ENCODE results near the gene OCLN.
"Not testable (repeated sequence)": the region's sequence is repeated elsewhere in the genome, so short reads cannot be mapped to it uniquely, and the experiment has no call there.

Gene OCLN

DNA sequence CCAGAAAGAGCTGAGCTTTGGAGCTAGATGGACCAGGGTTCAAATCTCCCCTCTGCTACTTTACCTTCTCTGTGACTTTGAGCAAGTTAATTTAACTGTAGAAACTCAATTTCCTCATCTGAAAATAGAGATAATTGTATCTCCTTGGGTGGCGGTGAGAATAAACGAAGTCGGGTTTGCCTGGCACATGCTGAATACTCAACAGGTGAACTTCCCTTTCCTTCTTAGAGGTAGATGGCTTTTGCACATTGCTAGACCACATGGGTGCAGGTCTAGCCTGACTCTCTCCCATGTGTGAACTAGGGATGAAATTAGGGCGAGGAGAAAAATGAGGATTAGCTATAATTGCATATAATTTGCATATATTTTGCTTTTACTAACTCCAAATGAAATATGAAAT lies 36.0 kb downstream of the OCLN start:
- DNase-seq (ENCODE audit: low read depth in 2 of 2) = no peak

DNA sequence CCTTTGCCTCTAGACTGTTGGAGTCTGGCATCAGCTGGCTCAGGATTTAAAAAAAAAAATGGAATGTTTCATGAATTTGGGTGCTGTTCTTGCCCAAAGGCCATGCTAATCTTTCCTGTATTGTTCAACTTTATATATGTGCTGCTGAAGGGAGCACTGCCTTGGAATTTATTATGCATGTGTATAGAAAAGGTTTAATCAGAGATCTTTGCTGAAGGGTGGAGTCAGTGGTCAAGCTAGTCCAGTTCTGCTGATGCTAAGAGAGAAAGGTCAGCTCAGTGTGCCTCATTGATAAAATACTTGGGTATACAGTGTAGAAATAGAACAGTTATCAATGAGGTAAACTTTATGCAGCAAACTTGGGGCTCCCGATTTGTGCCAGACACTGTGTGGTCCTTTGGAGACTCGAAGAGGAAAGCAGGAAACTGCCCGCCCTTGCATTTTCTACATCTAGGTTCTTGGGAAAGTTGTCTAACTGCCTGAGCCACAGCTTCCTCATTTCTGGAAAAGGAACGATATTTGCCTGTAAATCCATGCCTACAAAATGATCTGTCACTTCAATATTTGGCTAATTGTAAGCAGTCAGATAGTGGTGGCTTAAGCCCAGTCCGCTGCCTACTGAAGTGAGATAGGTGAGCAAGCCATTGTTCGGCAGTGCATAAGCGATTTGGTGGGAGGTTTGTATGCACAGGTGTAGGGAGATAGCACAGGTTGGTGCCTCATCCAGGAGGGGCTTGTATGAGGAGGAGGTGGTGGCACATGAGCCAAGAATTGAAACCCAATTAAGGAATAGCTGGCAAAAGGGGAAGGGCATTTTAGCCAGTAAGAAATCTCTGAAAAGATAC lies 38.2 kb downstream of the OCLN start:
- no peak for DNase-seq (ENCODE audit: low read depth in 2 of 2)

DNA sequence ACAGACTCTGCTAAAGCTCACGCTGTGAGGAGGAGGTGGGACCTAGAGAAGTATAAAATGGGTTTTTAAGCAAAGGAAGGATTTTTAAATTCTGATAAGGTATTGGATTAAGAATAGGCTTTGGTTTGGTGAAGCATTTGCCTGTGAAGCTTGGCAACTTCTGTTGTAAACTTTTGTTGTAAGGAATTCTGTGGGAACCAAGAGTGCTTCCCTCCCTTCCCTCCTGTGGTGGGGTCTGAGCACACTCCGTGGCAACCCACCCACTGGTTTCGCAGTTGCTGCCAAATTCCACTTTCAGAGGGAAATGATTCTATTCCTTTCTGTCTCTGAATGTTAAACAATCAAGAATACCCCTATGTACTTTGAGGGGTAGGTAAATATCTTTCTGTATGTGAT lies 38.8 kb downstream of the OCLN start:
- DNase-seq (ENCODE audit: low read depth in 2 of 2) = no peak

DNA sequence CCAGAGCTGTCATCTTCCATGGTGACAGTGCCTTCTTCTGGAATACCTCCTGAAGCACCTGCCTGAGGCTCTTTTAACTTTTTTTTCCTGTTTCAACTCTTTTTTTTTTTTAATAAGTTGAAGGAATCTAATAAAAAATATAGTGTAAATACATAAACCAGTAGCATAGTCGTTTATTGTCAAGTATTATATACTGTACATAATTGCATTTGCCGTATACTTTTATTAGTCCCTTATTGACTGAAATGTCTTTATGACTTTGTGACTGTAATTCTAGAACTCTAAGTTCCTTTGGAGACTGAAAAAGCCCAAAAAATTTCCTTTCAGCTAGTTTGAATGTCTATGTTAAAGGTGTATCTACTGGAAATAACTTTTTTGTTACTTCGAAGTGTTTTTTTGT lies 45.3 kb downstream of the OCLN start:
- DNase-seq (ENCODE audit: low read depth in 2 of 2) = not testable (repeated sequence)

DNA sequence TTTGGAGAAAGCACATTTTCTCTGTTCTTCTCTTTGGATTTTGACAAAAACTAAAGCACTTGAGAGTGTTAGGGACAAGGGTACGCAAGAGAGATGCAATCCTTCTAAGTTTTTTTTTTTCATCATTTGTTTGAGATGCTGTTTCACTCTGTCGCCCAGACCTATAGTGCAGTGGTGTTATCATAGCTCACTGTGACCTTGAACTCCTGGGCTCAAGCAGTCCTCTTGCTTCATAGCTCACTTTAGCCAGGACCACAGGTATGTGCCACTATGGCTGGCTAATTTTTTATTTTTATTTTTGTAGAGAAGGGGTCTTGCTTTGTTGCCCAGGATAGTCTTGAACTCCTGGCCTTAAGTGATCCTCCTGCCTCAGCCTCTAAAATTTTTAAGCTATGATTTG lies 46.1 kb downstream of the OCLN start:
- not testable (repeated sequence) for DNase-seq (ENCODE audit: low read depth in 2 of 2)

DNA sequence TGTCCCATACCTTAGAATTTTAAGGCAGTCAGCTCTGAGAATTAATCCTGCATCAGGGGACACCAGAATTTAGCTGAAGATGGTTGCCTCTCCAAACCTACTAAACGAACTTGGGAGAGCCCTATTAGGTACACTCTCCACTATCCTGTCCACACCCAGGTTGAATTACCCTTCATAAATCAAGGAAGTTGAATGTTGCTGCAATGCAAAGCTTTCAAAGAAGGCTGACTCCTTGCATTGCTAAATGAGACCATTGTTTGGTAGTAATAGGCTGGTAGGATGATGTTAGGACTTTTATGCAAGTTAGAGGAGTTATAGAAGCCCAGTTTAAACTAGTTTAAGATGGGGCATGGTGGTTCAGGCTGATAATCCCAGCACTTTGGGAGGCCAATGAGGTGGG lies 48.8 kb downstream of the OCLN start:
- DNase-seq (ENCODE audit: low read depth in 2 of 2) = not testable (repeated sequence)

DNA sequence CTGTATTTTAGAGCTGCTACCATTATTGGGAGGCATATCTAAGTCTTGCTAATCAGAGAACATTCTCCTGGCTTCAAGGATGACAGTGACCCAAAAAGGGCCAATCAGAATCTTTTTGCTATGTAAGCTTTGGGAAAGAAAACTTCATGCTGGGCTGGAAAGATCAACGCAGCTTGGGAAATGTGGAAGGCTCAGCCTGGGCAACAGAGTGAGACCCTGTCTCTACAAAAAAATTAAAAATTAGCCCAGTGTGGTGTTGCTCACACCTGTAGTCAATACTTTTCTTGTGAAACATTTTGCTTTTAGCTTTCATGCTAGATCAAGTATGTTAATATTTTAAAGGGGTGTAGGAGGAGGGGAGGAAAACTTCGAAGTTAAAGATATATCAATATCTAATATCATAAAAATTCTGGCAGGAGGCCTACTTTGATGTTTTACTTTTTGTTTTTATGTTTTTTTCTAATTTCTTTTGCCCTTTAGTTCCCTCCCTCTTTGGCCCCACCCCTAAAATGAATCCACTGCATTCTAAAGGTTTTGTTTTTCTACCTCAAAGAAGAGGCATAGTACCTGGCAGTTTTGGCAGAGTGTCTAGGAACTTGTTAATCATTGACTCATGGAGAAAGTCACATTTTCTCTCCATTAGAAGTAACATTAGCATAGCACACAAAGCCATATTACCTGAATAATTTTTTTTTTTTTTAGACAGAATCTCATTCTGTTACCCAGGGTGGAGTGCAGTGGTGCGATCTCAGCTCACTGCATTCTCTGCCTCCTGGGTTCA lies 50.4 kb downstream of the OCLN start:
- DNase-seq (ENCODE audit: low read depth in 2 of 2) = not testable (repeated sequence)

DNA sequence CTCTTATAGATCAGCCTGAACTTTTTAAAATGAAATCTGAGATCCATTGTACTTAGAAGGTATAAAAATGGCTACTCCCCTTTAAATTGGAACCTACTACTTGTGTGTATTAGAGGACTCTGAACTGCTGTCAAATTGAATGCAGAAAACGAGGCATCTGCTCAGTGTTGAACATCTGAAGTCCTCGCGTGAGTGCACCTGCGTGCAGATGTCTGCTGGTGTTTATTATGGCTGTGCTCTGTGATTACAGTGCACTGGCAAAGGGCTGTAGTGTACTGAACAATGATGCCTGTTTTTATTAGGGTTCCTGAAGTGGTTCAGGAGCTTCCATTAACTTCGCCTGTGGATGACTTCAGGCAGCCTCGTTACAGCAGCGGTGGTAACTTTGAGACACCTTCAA lies 52.0 kb downstream of the OCLN start:
- not testable (repeated sequence) for DNase-seq (ENCODE audit: low read depth in 2 of 2)

DNA sequence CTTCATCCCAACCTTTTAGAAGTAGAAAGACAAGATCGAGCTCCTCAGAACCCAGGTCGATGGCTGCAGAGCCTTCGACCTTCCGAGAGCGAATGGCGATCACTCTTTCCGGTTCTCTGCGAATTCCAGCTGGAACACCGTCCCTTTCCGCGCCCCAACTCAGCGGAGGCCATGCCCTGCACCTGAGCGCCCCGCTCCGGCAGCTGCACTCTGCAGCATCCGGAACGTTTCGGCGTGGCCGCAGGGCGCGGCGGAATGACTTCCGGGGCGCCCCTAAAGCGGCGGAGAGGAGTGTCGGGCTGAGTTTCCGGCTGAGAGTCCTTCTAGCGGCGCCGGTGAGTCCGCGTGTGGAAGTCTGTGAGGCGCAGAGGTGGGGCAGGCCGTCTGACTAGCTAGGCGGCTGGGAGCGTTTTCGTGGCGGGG lies 67.3 kb downstream of the OCLN start, which contains the start of gene GTF2H2C:
Gene GTF2H2C (plus strand): TSS at position 284 of the 423 bp plus-strand sequence. CDS start 4,942 bp downstream, outside the sequence.
- DNase-seq (ENCODE audit: low read depth in 2 of 2) = peak; percentile 57 to 59

DNA sequence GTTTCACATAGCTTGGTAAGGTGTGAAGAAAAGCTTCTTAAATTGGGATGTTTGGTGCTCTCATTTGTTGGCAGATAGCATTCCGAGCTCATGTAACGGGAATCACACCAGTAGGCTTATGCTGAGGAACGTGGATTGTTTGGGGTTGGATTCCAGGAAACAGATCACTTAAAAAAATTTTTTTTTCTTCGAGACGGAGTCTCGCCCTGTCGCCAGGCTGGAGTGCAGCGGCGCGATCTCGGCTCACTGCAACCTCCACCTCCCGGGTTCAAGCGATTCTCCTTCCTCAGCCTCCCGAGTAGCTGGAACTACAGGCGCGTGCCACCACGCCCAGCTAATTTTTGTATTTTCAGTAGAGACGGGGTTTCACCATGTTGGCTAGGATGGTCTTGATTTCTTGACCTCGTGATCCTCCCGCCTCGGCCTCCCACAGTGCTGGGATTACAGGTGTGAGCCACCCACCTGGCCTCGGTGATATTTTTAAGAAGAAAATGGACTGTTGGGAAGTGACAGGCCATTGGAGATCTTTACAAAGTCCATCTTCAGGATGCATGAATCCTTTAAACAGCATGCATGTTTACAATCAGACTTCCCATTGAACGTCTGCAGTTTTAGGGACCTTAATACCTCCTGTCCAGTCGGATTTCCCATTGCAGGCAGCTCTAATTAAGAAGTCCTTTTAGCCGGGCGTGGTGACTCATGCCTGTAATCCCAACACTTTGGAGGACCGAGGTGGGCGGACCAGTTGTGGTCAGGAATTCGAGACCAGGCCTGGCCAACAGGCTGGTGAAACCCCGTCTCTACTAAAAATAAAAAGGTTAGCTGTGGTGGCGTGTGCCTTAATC lies 68.2 kb downstream of the OCLN start:
- DNase-seq (ENCODE audit: low read depth in 2 of 2) = not testable (repeated sequence)

DNA sequence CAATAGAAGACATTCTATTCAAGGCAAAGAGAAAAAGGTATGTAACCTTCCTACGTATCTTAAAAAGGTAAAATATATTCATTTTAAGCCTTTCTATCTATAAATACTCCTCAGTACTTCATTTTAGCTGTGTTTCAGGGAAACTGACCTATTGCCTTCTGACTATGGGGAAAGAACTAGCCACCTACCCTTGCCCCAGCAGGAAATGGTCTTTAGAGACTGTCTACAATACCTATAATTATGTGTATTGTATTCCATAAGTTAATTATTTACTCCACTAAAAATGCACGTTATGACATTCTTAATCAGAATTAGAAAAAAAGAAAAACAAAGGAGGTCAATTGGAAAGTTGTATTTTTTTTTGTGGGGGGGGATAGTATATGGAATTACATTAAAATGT lies 73.6 kb downstream of the OCLN start:
- not testable (repeated sequence) for DNase-seq (ENCODE audit: low read depth in 2 of 2)

DNA sequence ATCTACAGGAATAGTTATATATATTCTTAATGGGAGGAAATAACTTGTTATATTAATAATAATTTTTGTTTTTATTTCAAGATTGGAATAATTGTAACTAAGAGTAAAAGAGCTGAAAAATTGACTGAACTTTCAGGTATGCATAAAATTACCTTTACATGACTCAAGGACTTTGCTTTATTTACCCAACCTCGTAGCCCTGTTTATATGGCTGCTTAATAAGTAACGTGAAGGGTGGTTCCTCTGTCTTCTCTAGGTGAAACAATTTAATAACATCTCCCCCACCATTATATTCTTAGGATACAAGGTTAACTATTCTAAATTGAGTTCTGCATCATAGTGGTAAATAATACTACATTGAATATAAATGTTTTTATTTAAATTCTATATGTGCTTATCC lies 75.5 kb downstream of the OCLN start:
- not testable (repeated sequence) for DNase-seq (ENCODE audit: low read depth in 2 of 2)

DNA sequence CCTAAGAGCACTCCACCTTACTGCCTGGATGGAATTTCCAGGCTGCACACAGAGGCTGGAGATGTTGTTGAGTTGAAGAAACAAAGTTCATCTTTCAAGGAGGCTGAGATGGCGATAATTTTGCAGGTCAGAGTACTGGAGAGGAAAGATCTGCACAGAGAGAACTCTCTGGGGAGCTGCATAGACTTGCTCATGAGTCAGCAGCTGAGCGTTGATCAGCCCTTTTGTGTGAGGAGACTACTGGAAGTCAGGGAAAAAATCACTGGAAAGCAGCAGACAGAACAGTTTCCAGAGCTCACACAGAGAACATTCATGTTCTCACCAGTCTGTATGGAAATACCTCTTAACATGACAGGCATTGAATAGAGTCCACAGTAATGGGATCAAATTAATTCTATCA lies 90.8 kb downstream of the OCLN start:
- DNase-seq (ENCODE audit: low read depth in 2 of 2) = not testable (repeated sequence)

DNA sequence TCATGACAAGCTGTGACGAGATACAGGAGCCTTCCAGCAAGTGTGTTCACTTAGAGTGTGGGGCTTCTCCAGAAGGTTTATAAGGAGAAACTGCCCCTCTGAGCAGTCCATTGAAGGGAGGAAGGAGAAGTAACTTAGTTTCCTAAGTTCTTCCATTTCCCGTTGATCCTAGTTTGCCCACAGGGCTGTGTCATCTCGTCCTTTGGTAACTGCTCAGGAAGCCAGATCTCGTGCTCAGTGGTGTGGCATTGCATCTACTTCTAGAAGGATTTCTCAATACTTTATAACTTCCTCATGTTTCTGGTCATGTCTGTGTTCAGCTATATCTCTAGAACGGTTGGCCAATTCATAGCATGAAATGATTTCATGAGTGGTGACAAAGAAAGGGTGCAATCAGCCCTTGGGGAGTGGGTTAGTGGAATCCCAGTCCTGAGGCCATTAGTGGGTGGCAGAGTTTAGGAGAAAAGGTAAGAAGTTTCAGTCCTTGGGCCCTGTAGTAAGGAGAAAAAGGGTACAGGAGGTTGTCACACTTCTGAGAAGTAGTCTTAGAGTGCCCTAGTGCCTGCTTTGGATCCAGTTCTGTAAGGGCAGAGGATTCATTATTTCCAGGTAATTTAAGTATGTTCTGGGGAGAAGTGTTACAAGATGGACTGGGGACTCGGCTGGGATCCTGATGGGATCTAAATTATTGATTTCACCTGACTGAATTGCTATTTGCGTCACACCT lies 103.7 kb downstream of the OCLN start:
- not testable (repeated sequence) for DNase-seq (ENCODE audit: low read depth in 2 of 2)

DNA sequence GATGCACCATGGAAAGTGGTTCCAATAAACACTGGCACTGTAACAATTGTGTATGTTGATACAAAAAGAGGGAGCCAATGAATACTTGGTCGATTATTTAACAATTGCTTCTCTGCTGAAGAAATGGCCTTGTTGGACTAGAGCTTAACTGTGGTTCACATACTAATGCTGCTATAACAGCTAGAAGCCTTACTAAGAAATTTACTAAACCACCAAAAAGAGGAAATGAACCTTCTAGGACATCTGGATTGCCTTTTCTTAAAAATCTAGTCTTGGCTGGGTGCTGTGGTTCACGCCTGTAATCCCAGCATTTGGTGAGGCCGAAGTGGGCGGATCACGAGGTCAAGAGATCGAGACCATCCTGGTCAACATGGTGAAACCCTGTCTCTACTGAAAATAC lies 109.4 kb downstream of the OCLN start:
- not testable (repeated sequence) for DNase-seq (ENCODE audit: low read depth in 2 of 2)

DNA sequence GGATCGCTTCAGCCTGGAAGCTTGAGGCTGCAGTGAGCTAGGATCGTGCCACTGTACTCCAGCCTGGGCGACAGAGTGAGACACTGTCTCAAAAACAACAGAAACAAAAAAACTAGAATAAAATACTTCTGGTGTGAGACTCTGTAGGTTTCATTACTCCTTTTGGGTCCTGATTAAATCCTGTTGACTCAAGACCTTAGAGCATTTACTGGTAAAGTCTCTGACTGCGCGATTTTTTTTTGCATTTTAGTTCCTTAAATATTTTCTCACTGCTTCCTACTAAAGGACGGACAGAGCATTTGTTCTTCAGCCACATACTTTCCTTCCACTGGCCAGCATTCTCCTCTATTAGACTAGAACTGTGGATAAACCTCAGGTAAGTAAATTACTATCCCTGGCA lies 114.2 kb downstream of the OCLN start:
- not testable (repeated sequence) for DNase-seq (ENCODE audit: low read depth in 2 of 2)
